ENCODE results near the gene RPL18A. TPM values are rescaled to one million over a fixed set of nuclear protein-coding genes. Genes with fewer than 3 reads are reported as not detected.

Gene RPL18A
- total RNA-seq, 1 experiment from 2014 or later = 2,837 TPM

DNA sequence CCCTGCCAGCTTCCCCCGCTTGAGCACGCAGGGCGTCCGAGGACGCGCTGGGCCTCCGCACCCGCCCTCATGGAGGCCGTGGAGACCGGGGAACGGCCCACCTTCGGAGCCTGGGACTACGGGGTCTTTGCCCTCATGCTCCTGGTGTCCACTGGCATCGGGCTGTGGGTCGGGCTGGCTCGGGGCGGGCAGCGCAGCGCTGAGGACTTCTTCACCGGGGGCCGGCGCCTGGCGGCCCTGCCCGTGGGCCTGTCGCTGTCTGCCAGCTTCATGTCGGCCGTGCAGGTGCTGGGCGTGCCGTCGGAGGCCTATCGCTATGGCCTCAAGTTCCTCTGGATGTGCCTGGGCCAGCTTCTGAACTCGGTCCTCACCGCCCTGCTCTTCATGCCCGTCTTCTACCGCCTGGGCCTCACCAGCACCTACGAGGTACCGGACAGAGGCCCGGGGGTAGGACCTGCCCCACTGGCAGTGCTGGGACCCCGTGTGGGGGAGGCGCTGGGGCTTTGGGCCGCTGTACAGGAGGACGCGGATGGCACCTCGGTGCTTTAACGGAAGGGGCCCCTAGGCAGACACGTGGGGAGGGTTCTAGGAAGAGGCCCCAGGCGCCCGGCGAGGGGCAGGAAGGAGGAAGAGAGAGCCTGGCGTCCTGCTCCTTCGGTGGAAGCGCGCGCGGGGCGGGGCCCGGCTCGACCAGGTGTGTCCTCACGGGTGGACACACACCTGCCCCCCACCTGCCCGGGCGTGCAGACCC, 12.7 kb downstream of the RPL18A start:
- Histone ChIP-seq H3K23me2 (ENCODE audit: insufficient read length, low read depth, low read length, poor library complexity, severe bottlenecking) (peaks cover 8% of the 10 kb centered on the region), H3K4me2 (ENCODE audit: insufficient read depth, insufficient read length, low read length) (no peak overlapping the region), H2BK120ac (ENCODE audit: low read depth, low read length, poor library complexity, severe bottlenecking) (no peak overlapping the region), H2BK12ac (ENCODE audit: insufficient read length, low read depth, low read length) (no peak overlapping the region), H3K9ac (ENCODE audit: extremely low read depth, insufficient read length, low read length) (no peak overlapping the region), H3K4ac (ENCODE audit: low read depth, low read length) (no peak overlapping the region), H3K4me1 (ENCODE audit: insufficient read depth, low read length) (no peaks in the 10 kb centered on the region; the same call in 1 of the 2 replicates), H2BK20ac (ENCODE audit: low read depth, low read length, poor library complexity, severe bottlenecking) (no peak overlapping the region), H3T11ph (ENCODE audit: low read length) (no peak overlapping the region), H4K5ac (ENCODE audit: insufficient read length, low read depth, low read length) (no peak overlapping the region), H3K27me3 (ENCODE audit: insufficient read depth, low read length) (no peaks in the 10 kb centered on the region; the same call in 1 of the 2 replicates), H4K91ac (ENCODE audit: insufficient read length, low read depth, low read length) (no peak overlapping the region), H3K9me3 (ENCODE audit: control insufficient read depth, low read depth, low read length) (no peaks in the 10 kb centered on the region), H4K8ac (replicated peaks; ENCODE audit: insufficient read length, low read depth, low read length) (no peak overlapping the region), H4K20me1 (ENCODE audit: control insufficient read depth, insufficient read depth, insufficient read length) (no peaks in the 10 kb centered on the region), H2AK5ac (ENCODE audit: insufficient read length, low read length) (no peak overlapping the region), H3K79me1 (ENCODE audit: insufficient read depth, low read depth, low read length, poor library complexity, severe bottlenecking) (no peaks in the 10 kb centered on the region), H2AFZ (ENCODE audit: low read length) (no peak overlapping the region), H2BK15ac (ENCODE audit: low read depth, low read length) (no peak overlapping the region), H2BK5ac (ENCODE audit: insufficient read length, low read length) (no peak overlapping the region), H3K14ac (ENCODE audit: insufficient read depth, low read length) (no peak overlapping the region), H3K18ac (ENCODE audit: insufficient read length, low read depth, low read length) (no peak overlapping the region), H3K56ac (ENCODE audit: insufficient read length, low read depth, low read length) (no peak overlapping the region), H3K27ac (ENCODE audit: insufficient read length, low read depth, low read length) (no peak overlapping the region), H3K23ac (ENCODE audit: insufficient read length, low read depth, low read length) (no peak overlapping the region), H3K79me2 (ENCODE audit: insufficient read depth, low read length) (no peaks in the 10 kb centered on the region)
- Mint-ChIP-seq H3K9me3 (no peaks in the 10 kb centered on the region; a peak in 1 of 5 replicates), H3K4me1 (peaks cover 12 to 19% of the 10 kb centered on the region in 2 experiments), H3K27me3 (ENCODE audit: low read depth) (peaks cover 41% of the 10 kb centered on the region), H3K4me3 (no peak overlapping the region), H3K27ac (no peak overlapping the region), H3K36me3 (ENCODE audit: insufficient read depth in 1 of 3, low read depth in 3 of 3) (no peaks in the 10 kb centered on the region; a peak in 1 of 7 replicates)
- no CpG with 5 or more reads among the region's 61 CpGs for WGBS (ENCODE audit: extremely low coverage, insufficient read length, low lambda C conversion rate)
- no peak for DNase-seq
- TF ChIP-seq, protein P1, sequence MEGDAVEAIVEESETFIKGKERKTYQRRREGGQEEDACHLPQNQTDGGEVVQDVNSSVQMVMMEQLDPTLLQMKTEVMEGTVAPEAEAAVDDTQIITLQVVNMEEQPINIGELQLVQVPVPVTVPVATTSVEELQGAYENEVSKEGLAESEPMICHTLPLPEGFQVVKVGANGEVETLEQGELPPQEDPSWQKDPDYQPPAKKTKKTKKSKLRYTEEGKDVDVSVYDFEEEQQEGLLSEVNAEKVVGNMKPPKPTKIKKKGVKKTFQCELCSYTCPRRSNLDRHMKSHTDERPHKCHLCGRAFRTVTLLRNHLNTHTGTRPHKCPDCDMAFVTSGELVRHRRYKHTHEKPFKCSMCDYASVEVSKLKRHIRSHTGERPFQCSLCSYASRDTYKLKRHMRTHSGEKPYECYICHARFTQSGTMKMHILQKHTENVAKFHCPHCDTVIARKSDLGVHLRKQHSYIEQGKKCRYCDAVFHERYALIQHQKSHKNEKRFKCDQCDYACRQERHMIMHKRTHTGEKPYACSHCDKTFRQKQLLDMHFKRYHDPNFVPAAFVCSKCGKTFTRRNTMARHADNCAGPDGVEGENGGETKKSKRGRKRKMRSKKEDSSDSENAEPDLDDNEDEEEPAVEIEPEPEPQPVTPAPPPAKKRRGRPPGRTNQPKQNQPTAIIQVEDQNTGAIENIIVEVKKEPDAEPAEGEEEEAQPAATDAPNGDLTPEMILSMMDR (conservative IDR thresholded peaks at IDR 0.05) = no peak

All from H9 (cell line).